Bone marrow (tissue), 2 donors: ENCODE data around the gene ZNF792.
"Not testable (repeated sequence)": the region's sequence is repeated elsewhere in the genome, so short reads cannot be mapped to it uniquely, and the experiment has no call there.

ENCODE experiments used
- DNase-seq, 2 donors: peaks; one replicate each; lab custom pipeline; 2025; lab: John Stamatoyannopoulos, UW

The ZNF792 gene

GRCh38 chr19:34920090-34920786 lies 43.8 kb downstream of the ZNF792 start:
- DNase-seq, result not testable (repeated sequence)

- DNase-seq, result no peak
These were observed 45.8 kb downstream of the ZNF792 start for GRCh38 chr19:34918190-34918589.

- DNase-seq, result not testable (repeated sequence)
These were observed 46.9 kb downstream of the ZNF792 start for GRCh38 chr19:34917144-34917543.

- DNase-seq, result no peak
These were observed 53.3 kb downstream of the ZNF792 start for GRCh38 chr19:34910770-34911169.
